ENCODE data around the gene PACRGL. TPM values are rescaled to one million over a fixed set of nuclear protein-coding genes. Genes with fewer than 3 reads are reported as not detected.
"Not testable (repeated sequence)": the region's sequence is repeated elsewhere in the genome, so short reads cannot be mapped to it uniquely, and the experiment has no call there.

Gene PACRGL
- total and polyA plus RNA-seq, 4 donors, result 13.4 to 19.5 (median 18.1) TPM

DNA sequence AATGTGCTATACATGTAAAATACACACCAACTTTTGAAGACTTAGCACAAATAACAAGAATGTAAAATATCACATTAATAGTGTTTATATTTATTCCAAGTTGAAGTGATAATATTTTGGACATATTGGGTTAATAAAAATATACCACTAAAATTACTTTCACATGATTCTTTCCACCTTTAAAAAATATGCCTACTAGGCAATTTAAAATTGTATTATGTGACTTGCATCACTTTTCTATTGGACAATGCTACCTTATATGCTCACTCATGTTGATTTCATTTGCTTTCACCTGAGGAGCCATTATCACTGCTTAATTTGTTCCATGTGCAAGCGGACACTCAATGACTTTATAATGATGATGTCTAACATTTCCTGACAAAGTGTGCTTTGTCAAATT lies 3.4 kb upstream of the PACRGL start:
- Histone ChIP-seq H3K36me3 (ENCODE audit: control insufficient read depth in 1 of 2, insufficient read depth in 2 of 2, low read length in 1 of 2) (no peaks in the 10 kb centered on the region), H3K4me3 (ENCODE audit: low read length in 2 of 2) (no peak overlapping the region), H3K27ac (ENCODE audit: low read depth in 1 of 2, low read length in 2 of 2) (no peak overlapping the region), H3K4me1 (ENCODE audit: control insufficient read depth in 1 of 2, insufficient read depth in 2 of 2, low read length in 2 of 2) (peaks cover 0 to 5% of the 10 kb centered on the region in 2 donors), H3K9me3 (ENCODE audit: control insufficient read depth, low read length) (no peaks in the 10 kb centered on the region), H3K27me3 (ENCODE audit: control insufficient read depth in 1 of 2, insufficient read depth in 2 of 2, low read length in 1 of 2) (no peaks in the 10 kb centered on the region)
- no peak for DNase-seq
- intact Hi-C loops (cut with DNase I), result no loop called here
- 87 to 90% methylated on average over 1 of the region's 1 CpG for WGBS, 2 donors
- no peak for ATAC-seq (ENCODE audit: low FRiP score)

DNA sequence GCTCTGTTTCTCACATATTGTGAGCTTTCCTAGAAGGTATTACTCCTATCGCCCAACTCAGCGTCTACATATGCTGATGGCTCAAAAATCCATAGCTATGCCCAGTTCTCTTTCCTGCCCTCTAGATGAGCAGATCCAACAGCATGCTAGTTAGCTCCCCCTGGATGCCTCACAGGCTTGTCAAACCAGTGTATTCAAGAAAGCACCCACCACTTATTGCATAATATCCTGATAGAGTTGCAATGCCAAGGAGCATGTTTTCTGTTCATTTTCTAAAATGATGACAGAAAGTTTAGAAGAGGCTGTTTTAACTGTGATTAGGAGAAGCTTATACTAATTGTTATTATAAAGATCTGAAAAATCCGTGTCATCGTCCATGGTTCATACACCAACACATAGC lies 1.9 kb upstream of the PACRGL start:
- Histone ChIP-seq H3K36me3 (ENCODE audit: control insufficient read depth in 1 of 2, insufficient read depth in 2 of 2, low read length in 1 of 2) (no peaks in the 10 kb centered on the region), H3K4me1 (ENCODE audit: control insufficient read depth in 1 of 2, insufficient read depth in 2 of 2, low read length in 2 of 2) (peaks cover 0 to 5% of the 10 kb centered on the region in 2 donors), H3K4me3 (ENCODE audit: low read length in 2 of 2) (no peak overlapping the region), H3K9me3 (ENCODE audit: control insufficient read depth, low read length) (no peaks in the 10 kb centered on the region), H3K27ac (ENCODE audit: low read depth in 1 of 2, low read length in 2 of 2) (no peak overlapping the region), H3K27me3 (ENCODE audit: control insufficient read depth in 1 of 2, insufficient read depth in 2 of 2, low read length in 1 of 2) (no peaks in the 10 kb centered on the region)
- 86 to 88% methylated on average over 4 of the region's 4 CpGs for WGBS, 2 donors
- intact Hi-C loops (cut with DNase I), result no loop called here
- ATAC-seq (ENCODE audit: low FRiP score), result no peak
- DNase-seq, result no peak

DNA sequence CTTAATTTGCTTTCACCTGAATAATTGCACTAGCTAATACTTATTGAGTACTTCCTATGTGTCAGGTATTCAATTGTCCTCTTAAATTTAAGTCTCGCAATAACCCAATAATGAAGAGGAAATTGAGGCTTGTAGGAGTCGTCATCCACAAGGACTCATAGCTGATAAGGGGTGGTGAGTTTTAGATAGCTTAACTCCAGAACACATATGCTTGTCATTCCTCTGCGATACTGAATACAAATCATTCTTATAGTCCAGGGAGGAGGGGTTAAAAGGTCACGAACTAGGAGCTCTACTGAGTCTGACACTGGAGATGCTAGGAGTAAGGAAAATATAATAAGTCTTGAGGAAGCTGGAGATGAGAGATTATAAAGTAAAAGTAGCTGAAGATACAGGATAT lies 1.4 kb upstream of the PACRGL start:
- intact Hi-C loops (cut with DNase I), result no loop called here
- H3K4me1 ChIP-seq (ENCODE audit: control insufficient read depth in 1 of 2, insufficient read depth in 2 of 2, low read length in 2 of 2), result peaks cover 0 to 5% of the 10 kb centered on the region in 2 donors
- DNase-seq, result no peak
- no peak overlapping the region for H3K27ac ChIP-seq (ENCODE audit: low read depth in 1 of 2, low read length in 2 of 2)
- WGBS, 2 donors, result 35 to 36% methylated on average over 4 of the region's 4 CpGs
- H3K4me3 ChIP-seq (ENCODE audit: low read length in 2 of 2), result no peak overlapping the region
- no peaks in the 10 kb centered on the region for H3K9me3 ChIP-seq (ENCODE audit: control insufficient read depth, low read length)
- no peak for ATAC-seq (ENCODE audit: low FRiP score)
- no peaks in the 10 kb centered on the region for H3K36me3 ChIP-seq (ENCODE audit: control insufficient read depth in 1 of 2, insufficient read depth in 2 of 2, low read length in 1 of 2)
- no peaks in the 10 kb centered on the region for H3K27me3 ChIP-seq (ENCODE audit: control insufficient read depth in 1 of 2, insufficient read depth in 2 of 2, low read length in 1 of 2)

DNA sequence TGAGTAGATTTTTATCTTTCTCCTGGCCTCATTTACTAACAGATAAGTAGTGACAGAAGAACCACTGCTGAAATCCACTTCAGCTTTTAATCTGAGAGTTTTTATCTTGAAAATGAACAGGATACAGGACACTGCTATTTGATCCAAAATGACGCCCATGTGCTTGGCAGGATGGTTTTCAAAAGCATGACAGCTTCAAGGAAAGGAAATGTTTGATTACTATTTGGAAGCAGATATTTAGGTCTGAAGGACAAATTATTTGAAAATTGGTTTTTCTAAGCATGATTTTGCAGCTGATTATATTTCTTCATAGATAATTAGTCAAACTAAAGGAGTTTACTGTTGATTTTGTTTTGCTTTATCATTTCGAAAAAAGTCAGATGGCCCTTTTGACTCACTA lies 11.1 kb downstream of the PACRGL start:
- H3K4me3 ChIP-seq (ENCODE audit: low read length in 2 of 2), result no peak overlapping the region
- no peaks in the 10 kb centered on the region for H3K27me3 ChIP-seq (ENCODE audit: control insufficient read depth in 1 of 2, insufficient read depth in 2 of 2, low read length in 1 of 2)
- peaks cover 2 to 3% of the 10 kb centered on the region in 2 donors for H3K36me3 ChIP-seq (ENCODE audit: control insufficient read depth in 1 of 2, insufficient read depth in 2 of 2, low read length in 1 of 2)
- no peak for DNase-seq
- no peak for ATAC-seq (ENCODE audit: low FRiP score)
- WGBS, 2 donors, result 94 to 97% methylated on average over 2 of the region's 2 CpGs
- no peaks in the 10 kb centered on the region for H3K9me3 ChIP-seq (ENCODE audit: control insufficient read depth, low read length)
- no peak overlapping the region for H3K27ac ChIP-seq (ENCODE audit: low read depth in 1 of 2, low read length in 2 of 2)
- intact Hi-C loops (cut with DNase I), result no loop called here
- no peaks in the 10 kb centered on the region for H3K4me1 ChIP-seq (ENCODE audit: control insufficient read depth in 1 of 2, insufficient read depth in 2 of 2, low read length in 2 of 2)

DNA sequence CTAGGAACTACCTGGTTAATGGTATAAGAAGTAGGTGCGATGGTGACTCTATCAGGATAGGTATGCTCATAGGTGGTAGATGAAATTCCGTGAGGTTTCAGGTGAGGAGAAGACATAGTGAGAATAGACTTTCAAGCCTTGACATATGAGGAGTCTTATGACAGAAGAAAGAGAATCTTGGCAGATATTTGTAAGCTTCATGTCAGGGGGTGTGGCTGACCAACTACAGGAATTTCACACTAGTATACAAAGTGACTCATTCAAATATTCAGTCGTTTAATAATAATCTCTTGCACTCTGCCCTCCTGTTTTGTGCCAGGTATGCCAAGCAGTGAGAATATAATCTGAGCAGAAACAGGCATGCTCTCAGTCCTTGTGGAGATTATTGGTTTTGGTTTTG lies 22.8 kb downstream of the PACRGL start:
- Histone ChIP-seq H3K9me3 (ENCODE audit: control insufficient read depth, low read length) (peaks cover 6% of the 10 kb centered on the region), H3K4me3 (ENCODE audit: low read length in 2 of 2) (no peak overlapping the region), H3K36me3 (ENCODE audit: control insufficient read depth in 1 of 2, insufficient read depth in 2 of 2, low read length in 1 of 2) (peaks cover 0 to 7% of the 10 kb centered on the region in 2 donors), H3K27me3 (ENCODE audit: control insufficient read depth in 1 of 2, insufficient read depth in 2 of 2, low read length in 1 of 2) (no peaks in the 10 kb centered on the region), H3K27ac (ENCODE audit: low read depth in 1 of 2, low read length in 2 of 2) (no peak overlapping the region), H3K4me1 (ENCODE audit: control insufficient read depth in 1 of 2, insufficient read depth in 2 of 2, low read length in 2 of 2) (no peaks in the 10 kb centered on the region)
- WGBS, 2 donors, result 61 to 76% methylated on average over 3 of the region's 3 CpGs
- ATAC-seq (ENCODE audit: low FRiP score), result no peak
- intact Hi-C loops (cut with DNase I), result no loop called here
- no peak for DNase-seq

DNA sequence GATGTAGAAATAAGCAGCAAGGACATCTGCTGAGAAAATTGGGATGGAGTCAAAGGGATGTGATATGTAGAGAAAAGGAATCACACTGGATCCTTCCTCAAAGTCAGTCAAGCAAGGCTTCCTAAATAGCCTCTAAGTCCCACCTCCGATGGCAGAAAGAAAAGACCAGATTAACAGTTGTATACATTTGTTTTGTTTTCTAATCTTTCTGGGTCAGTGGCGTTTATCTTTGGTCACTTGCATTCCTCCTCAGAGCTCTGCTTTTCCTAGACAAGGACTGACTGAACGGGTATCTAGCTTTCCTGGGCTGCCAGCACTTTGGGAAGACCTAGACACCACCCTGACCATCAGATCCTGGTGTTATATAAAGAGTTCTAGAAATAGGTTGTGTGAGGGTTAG lies 23.2 kb downstream of the PACRGL start:
- Histone ChIP-seq H3K27me3 (ENCODE audit: control insufficient read depth in 1 of 2, insufficient read depth in 2 of 2, low read length in 1 of 2) (no peaks in the 10 kb centered on the region), H3K4me1 (ENCODE audit: control insufficient read depth in 1 of 2, insufficient read depth in 2 of 2, low read length in 2 of 2) (no peaks in the 10 kb centered on the region), H3K36me3 (ENCODE audit: control insufficient read depth in 1 of 2, insufficient read depth in 2 of 2, low read length in 1 of 2) (peaks cover 0 to 7% of the 10 kb centered on the region in 2 donors), H3K27ac (ENCODE audit: low read depth in 1 of 2, low read length in 2 of 2) (no peak overlapping the region), H3K4me3 (ENCODE audit: low read length in 2 of 2) (no peak overlapping the region), H3K9me3 (ENCODE audit: control insufficient read depth, low read length) (peaks cover 6% of the 10 kb centered on the region)
- intact Hi-C loops (cut with DNase I), result no loop called here
- WGBS, 2 donors, result 72 to 83% methylated on average over 3 of the region's 3 CpGs
- ATAC-seq (ENCODE audit: low FRiP score) (no peak), DNase-seq (no peak)

DNA sequence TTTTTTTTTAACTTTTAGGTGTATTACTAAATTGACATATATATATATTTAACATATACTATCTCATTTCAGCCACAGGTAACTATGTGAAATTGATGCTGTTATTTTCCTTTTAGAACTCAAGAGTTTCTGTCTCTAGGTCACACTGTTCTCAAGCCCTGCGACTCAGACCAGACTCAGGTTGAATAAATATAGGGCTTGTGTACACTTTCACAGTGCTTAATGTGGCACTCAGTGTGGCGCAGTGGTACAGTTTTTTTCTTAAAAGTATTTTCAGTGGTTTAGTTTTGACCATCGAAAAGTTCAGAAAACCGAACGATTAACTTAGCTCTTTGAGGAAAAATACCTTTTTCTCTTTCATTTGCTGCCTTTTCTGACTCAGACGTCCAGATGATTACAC lies 24.7 kb downstream of the PACRGL start:
- Histone ChIP-seq H3K4me3 (ENCODE audit: low read length in 2 of 2) (no peak overlapping the region), H3K36me3 (ENCODE audit: control insufficient read depth in 1 of 2, insufficient read depth in 2 of 2, low read length in 1 of 2) (peaks cover 0 to 7% of the 10 kb centered on the region in 2 donors), H3K27ac (ENCODE audit: low read depth in 1 of 2, low read length in 2 of 2) (no peak overlapping the region), H3K27me3 (ENCODE audit: control insufficient read depth in 1 of 2, insufficient read depth in 2 of 2, low read length in 1 of 2) (no peaks in the 10 kb centered on the region), H3K4me1 (ENCODE audit: control insufficient read depth in 1 of 2, insufficient read depth in 2 of 2, low read length in 2 of 2) (no peaks in the 10 kb centered on the region), H3K9me3 (ENCODE audit: control insufficient read depth, low read length) (peaks cover 6% of the 10 kb centered on the region)
- DNase-seq (no peak), ATAC-seq (ENCODE audit: low FRiP score) (no peak)
- intact Hi-C loops (cut with DNase I), result no loop called here
- WGBS, 2 donors, result 60 to 81% methylated on average over 6 of the region's 6 CpGs

DNA sequence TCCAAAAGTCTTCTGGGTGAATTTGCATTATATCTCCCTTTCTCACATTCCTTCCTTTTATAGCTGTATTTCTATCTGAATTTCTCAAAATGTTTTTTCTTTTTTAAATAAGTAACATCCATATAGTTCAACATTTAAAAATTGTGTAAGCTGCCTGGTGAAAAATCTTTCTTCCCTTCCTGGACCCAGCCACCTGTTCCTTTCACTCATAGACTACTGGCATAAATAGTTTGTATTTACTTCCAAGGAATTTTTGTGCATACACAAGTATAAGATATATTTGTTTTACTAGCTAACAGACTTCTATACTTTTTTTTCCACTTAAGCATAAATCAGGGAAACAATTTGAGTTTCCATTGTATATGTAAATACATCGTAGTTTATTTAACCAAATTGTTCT lies 35.7 kb downstream of the PACRGL start:
- H3K36me3 ChIP-seq (ENCODE audit: control insufficient read depth in 1 of 2, insufficient read depth in 2 of 2, low read length in 1 of 2), result peaks cover 10 to 14% of the 10 kb centered on the region in 2 donors
- WGBS, 2 donors, result 95 to 97% methylated on average over 1 of the region's 1 CpG
- intact Hi-C loops (cut with DNase I), result no loop called here

DNA sequence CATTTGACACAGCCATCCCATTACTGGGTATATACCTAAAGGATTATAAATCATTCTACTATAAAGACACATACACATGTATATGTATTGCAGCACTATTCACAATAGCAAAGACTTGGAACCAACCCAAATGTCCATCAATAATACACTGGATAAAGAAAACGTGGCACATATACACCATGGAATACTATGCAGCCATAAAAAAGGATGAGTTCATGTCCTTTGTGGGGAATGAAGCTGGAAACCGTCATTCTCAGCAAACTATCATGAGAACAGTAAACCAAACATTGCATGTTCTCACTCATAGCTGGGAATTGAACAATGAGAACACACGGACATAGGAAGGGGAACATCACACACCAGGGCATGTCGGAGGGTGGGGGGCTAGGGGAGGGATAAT lies 45.7 kb downstream of the PACRGL start:
- DNase-seq; H3K27ac ChIP-seq (ENCODE audit: low read depth in 1 of 2, low read length in 2 of 2); H3K4me3 ChIP-seq (ENCODE audit: low read length in 2 of 2); H3K9me3 ChIP-seq (ENCODE audit: control insufficient read depth, low read length); ATAC-seq (ENCODE audit: low FRiP score); H3K36me3 ChIP-seq (ENCODE audit: control insufficient read depth in 1 of 2, insufficient read depth in 2 of 2, low read length in 1 of 2); H3K4me1 ChIP-seq (ENCODE audit: control insufficient read depth in 1 of 2, insufficient read depth in 2 of 2, low read length in 2 of 2); intact Hi-C loops (cut with DNase I); H3K27me3 ChIP-seq (ENCODE audit: control insufficient read depth in 1 of 2, insufficient read depth in 2 of 2, low read length in 1 of 2): not testable (repeated sequence)
- WGBS, 2 donors, result 91 to 95% methylated on average over 4 of the region's 4 CpGs

More for the DNA sequence above, 35.7 kb downstream of the PACRGL start:
- Histone ChIP-seq H3K9me3 (ENCODE audit: control insufficient read depth, low read length) (peaks cover 11% of the 10 kb centered on the region), H3K27me3 (ENCODE audit: control insufficient read depth in 1 of 2, insufficient read depth in 2 of 2, low read length in 1 of 2) (no peaks in the 10 kb centered on the region), H3K4me1 (ENCODE audit: control insufficient read depth in 1 of 2, insufficient read depth in 2 of 2, low read length in 2 of 2) (no peaks in the 10 kb centered on the region), H3K4me3 (ENCODE audit: low read length in 2 of 2) (no peak overlapping the region), H3K27ac (ENCODE audit: low read depth in 1 of 2, low read length in 2 of 2) (no peak overlapping the region)
- no peak for ATAC-seq (ENCODE audit: low FRiP score)
- no peak for DNase-seq

All from aorta (tissue), 5 donors.